ENCODE results near the gene ST3GAL5.

DNA sequence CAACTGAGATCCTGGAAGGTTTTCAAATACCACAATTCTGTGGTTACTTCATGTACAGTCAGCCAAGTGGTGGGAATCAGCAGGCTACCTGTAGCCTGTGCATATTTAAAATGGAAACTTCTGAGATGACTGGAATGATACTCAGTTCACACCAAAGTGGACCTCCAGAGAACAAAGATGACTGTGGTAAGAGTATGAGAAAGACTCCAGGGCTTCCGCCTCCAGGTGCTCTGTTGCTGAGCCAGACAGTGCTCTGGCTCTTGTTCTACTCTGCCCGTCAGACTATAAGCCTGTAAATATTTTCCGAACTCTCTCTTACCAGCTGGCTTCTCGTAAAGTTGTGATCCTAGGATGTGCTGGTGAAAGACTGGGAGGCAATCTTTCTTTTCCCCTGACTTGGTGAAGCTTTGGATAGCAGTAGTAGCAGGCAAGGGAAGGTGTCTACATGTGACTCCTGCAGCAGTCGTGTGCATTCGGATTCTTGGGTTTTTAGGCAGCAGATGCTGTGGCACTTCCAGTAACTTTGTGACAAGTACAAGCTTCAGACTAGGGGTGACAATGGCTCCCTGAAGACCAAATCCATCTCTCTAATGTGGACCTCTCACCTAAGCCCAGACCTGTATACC lies 23.1 kb downstream of the ST3GAL5 start:
- no peak for TF ChIP-seq EZH2 (IDR thresholded peaks at IDR 0.05; ENCODE audit: low read depth)
- TF ChIP-seq, protein P1, sequence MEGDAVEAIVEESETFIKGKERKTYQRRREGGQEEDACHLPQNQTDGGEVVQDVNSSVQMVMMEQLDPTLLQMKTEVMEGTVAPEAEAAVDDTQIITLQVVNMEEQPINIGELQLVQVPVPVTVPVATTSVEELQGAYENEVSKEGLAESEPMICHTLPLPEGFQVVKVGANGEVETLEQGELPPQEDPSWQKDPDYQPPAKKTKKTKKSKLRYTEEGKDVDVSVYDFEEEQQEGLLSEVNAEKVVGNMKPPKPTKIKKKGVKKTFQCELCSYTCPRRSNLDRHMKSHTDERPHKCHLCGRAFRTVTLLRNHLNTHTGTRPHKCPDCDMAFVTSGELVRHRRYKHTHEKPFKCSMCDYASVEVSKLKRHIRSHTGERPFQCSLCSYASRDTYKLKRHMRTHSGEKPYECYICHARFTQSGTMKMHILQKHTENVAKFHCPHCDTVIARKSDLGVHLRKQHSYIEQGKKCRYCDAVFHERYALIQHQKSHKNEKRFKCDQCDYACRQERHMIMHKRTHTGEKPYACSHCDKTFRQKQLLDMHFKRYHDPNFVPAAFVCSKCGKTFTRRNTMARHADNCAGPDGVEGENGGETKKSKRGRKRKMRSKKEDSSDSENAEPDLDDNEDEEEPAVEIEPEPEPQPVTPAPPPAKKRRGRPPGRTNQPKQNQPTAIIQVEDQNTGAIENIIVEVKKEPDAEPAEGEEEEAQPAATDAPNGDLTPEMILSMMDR (conservative IDR thresholded peaks at IDR 0.05): no peak
